GM23248 (cell line): ENCODE data around the gene HFM1.

ENCODE experiments used
- EZH2 ChIP-seq: fragments of 200-600 bp; sonication (generic); IDR thresholded peaks from 2 replicates; pipeline ENCODE4 v1.6.1; 2018; ENCODE audit warnings: antibody characterized with exemption, mild to moderate bottlenecking; ENCODE audit not compliant: insufficient read depth, poor library complexity, severe bottlenecking
- EZH2phosphoT487 ChIP-seq: fragments of 200-600 bp; sonication (generic); IDR thresholded peaks from 2 replicates; pipeline ENCODE4 v1.6.1; 2018; ENCODE audit warnings: antibody characterized with exemption, moderate library complexity, mild to moderate bottlenecking, low read depth; ENCODE audit not compliant: insufficient read depth

DNA sequence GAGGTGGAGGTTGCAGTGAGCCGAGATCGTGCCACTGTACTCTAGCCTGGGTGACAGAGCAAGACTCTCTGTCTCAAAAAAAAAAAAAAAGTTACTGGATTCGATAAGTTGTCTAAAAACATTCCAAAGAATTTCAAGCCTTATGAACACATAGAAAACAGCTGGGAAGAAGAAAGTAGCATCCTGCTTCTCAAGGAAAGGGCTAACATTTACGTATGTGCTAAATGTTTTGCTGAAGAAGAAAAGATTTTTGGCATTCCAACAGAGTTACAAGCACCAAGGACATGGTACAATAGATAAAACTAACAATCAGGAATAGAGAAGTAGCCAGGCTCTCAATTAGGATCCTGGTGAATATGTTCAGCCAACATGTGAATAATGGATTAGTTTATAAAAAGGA lies 69.8 kb downstream of the HFM1 start:
- TF ChIP-seq EZH2phosphoT487 = no peak
- no peak for TF ChIP-seq EZH2
